Measurements from ENCODE around the gene SCAMP2. TPM values are rescaled to one million over a fixed set of nuclear protein-coding genes. Genes with fewer than 3 reads are reported as not detected.

The SCAMP2 gene
- total and polyA plus RNA-seq, 2 donors (not counting 1 experiment from before 2014, with no cell fraction given) = 85.1 to 105 TPM

- WGBS (ENCODE audit: insufficient coverage) = no CpG with 5 or more reads among the region's 1 CpG
- H3K9me3 Mint-ChIP-seq (ENCODE audit: insufficient read depth) = no peaks in the 10 kb centered on the region
- H3K27me3 Mint-ChIP-seq = no peaks in the 10 kb centered on the region
- peaks cover 51% of the 10 kb centered on the region for H3K4me1 Mint-ChIP-seq
- no peak for TF ChIP-seq CTCF (IDR thresholded peaks at IDR 0.05)
- TF ChIP-seq EZH2 (IDR thresholded peaks at IDR 0.05; ENCODE audit: borderline replicate concordance, insufficient read depth, low read depth, low read length, poor library complexity, severe bottlenecking) = no peak
- DNase-seq = no peak
- Histone ChIP-seq H3K79me2 (ENCODE audit: control insufficient read depth, insufficient read depth, low read length) (peaks cover 14% of the 10 kb centered on the region), H4K20me1 (ENCODE audit: control insufficient read depth, insufficient read depth, low read length, poor library complexity, severe bottlenecking) (peaks cover 7% of the 10 kb centered on the region), H3K4me2 (replicated peaks; ENCODE audit: low read depth, low read length, poor library complexity, severe bottlenecking) (no peak overlapping the region), H3K27ac (ENCODE audit: low read length in 2 of 2) (no peak overlapping the region), H3K4me1 (ENCODE audit: control insufficient read depth in 2 of 2, insufficient read depth in 2 of 2, low read length in 2 of 2) (peaks cover 24 to 31% of the 10 kb centered on the region in 2 donors), H3K4me3 (ENCODE audit: control extremely low read depth in 1 of 5, extremely low read depth in 1 of 5, insufficient read depth in 1 of 5, low read depth in 2 of 5, low read length in 4 of 5) (no peak overlapping the region), H3K9ac (ENCODE audit: low read length) (no peak overlapping the region), H3K27me3 (replicated peaks in 1 of 4; ENCODE audit: control extremely low read depth in 1 of 4, control insufficient read depth in 3 of 4, insufficient read depth in 4 of 4, low read length in 3 of 4) (no peaks in the 10 kb centered on the region), H3K9me3 (ENCODE audit: control extremely low read depth in 1 of 3, control insufficient read depth in 2 of 3, insufficient read depth in 1 of 3, low read length in 2 of 3) (no peaks in the 10 kb centered on the region), H3K36me3 (replicated peaks in 1 of 2; ENCODE audit: control extremely low read depth in 1 of 2, control insufficient read depth in 1 of 2, extremely low read depth in 1 of 2, insufficient read depth in 2 of 2, low read length in 1 of 2) (peaks cover 0 to 51% of the 10 kb centered on the region in 2 experiments), H2AFZ (ENCODE audit: insufficient read depth, low read depth, low read length, poor library complexity, severe bottlenecking) (no peak overlapping the region)
- CTCF ChIA-PET = interaction anchor here (0.5 to 7.2 kb wide), 9 partner anchors 14 to 269 kb away, joined by 3 to 108 read pairs (median 3); partner anchors contain the start of gene MPI
- H3K27ac Mint-ChIP-seq = peak overlapping the region; percentile 13
- H3K4me3 Mint-ChIP-seq = peak overlapping the region; percentile 18
- no peak for ATAC-seq (ENCODE audit: low read depth)
- intact Hi-C loops (cut with micrococcal nuclease) = no loop called here
- POLR2A ChIA-PET = interaction anchor here (0.7 kb wide), 1 partner anchor 35 kb away, joined by 3 read pairs; no protein-coding TSS in a partner anchor
Measured at GRCh38 chr15:74903676-74904075, 30.5 kb upstream of the SCAMP2 start.

GRCh38 chr15:74902295-74903075 lies 29.3 kb upstream of the SCAMP2 start:
- Histone ChIP-seq H3K36me3 (replicated peaks in 1 of 2; ENCODE audit: control extremely low read depth in 1 of 2, control insufficient read depth in 1 of 2, extremely low read depth in 1 of 2, insufficient read depth in 2 of 2, low read length in 1 of 2) (peaks cover 0 to 51% of the 10 kb centered on the region in 2 experiments), H3K4me1 (ENCODE audit: control insufficient read depth in 2 of 2, insufficient read depth in 2 of 2, low read length in 2 of 2) (peaks cover 21 to 29% of the 10 kb centered on the region in 2 donors), H3K4me2 (replicated peaks; ENCODE audit: low read depth, low read length, poor library complexity, severe bottlenecking) (no peak overlapping the region), H4K20me1 (ENCODE audit: control insufficient read depth, insufficient read depth, low read length, poor library complexity, severe bottlenecking) (peaks cover 7% of the 10 kb centered on the region), H2AFZ (ENCODE audit: insufficient read depth, low read depth, low read length, poor library complexity, severe bottlenecking) (no peak overlapping the region), H3K9me3 (ENCODE audit: control extremely low read depth in 1 of 3, control insufficient read depth in 2 of 3, insufficient read depth in 1 of 3, low read length in 2 of 3) (no peaks in the 10 kb centered on the region), H3K9ac (ENCODE audit: low read length) (no peak overlapping the region), H3K27ac (ENCODE audit: low read length in 2 of 2) (no peak overlapping the region), H3K27me3 (replicated peaks in 1 of 4; ENCODE audit: control extremely low read depth in 1 of 4, control insufficient read depth in 3 of 4, insufficient read depth in 4 of 4, low read length in 3 of 4) (no peaks in the 10 kb centered on the region), H3K79me2 (ENCODE audit: control insufficient read depth, insufficient read depth, low read length) (peaks cover 14% of the 10 kb centered on the region), H3K4me3 (ENCODE audit: control extremely low read depth in 1 of 5, extremely low read depth in 1 of 5, insufficient read depth in 1 of 5, low read depth in 2 of 5, low read length in 4 of 5) (no peak overlapping the region)
- Mint-ChIP-seq H3K4me3 (no peak overlapping the region), H3K27me3 (no peaks in the 10 kb centered on the region), H3K9me3 (ENCODE audit: insufficient read depth) (no peaks in the 10 kb centered on the region), H3K27ac (peak overlapping the region; percentile 10), H3K4me1 (peaks cover 48% of the 10 kb centered on the region)
- POLR2A ChIA-PET = interaction anchor here (0.5 to 1.3 kb wide), 5 partner anchors 12 to 129 kb away, joined by 4 to 6 read pairs (median 4); partner anchors contain the start of genes COX5A and MPI
- ATAC-seq (ENCODE audit: low read depth) (no peak), DNase-seq (no peak)
- TF ChIP-seq CTCF (IDR thresholded peaks at IDR 0.05) = no peak
- no peak for TF ChIP-seq EZH2 (IDR thresholded peaks at IDR 0.05; ENCODE audit: borderline replicate concordance, insufficient read depth, low read depth, low read length, poor library complexity, severe bottlenecking)
- WGBS (ENCODE audit: insufficient coverage) = 54% methylated on average over 4 of the region's 4 CpGs
- CTCF ChIA-PET = interaction anchor here (0.6 to 7.2 kb wide), 51 partner anchors 7 to 549 kb away, joined by 3 to 108 read pairs (median 5); partner anchors contain the start of genes COX5A, MPI, SIN3A and ULK3
- intact Hi-C loops (cut with micrococcal nuclease) = no loop called here

Measured in B cell (primary cell).